Adrenal gland (tissue), 5 donors: ENCODE measurements around the gene ARPC1B.
A peak's percentile ranks its signal among the peaks of the same experiment; 100 is the strongest.

ENCODE experiments used
- POLR2A ChIP-seq, 2 donors: fragments of 450-650 bp; IDR thresholded peaks; one replicate each; pipeline ENCODE4 v1.6.1; 2017; ENCODE audit warnings: antibody characterized with exemption in 2 of 2, mild to moderate bottlenecking in 2 of 2, moderate library complexity in 1 of 2
- TF ChIP-seq, protein P1 (sequence below), 6 experiments: fragments of 450-650 bp in 4 of 6; fragments of 200-600 bp in 2 of 6; sonication (generic) in 1 of 6; IDR thresholded peaks; 1 replicate in 5 of 6; 2 replicates in 1 of 6; pipeline versions ENCODE4 v1.5.1 to v1.8.0; 2016 to 2021; ENCODE audit warnings: antibody characterized with exemption in 6 of 6, mild to moderate bottlenecking in 2 of 6, moderate library complexity in 1 of 6
- donor health status: DM: no; HTN: no; CAD: no.

DNA sequence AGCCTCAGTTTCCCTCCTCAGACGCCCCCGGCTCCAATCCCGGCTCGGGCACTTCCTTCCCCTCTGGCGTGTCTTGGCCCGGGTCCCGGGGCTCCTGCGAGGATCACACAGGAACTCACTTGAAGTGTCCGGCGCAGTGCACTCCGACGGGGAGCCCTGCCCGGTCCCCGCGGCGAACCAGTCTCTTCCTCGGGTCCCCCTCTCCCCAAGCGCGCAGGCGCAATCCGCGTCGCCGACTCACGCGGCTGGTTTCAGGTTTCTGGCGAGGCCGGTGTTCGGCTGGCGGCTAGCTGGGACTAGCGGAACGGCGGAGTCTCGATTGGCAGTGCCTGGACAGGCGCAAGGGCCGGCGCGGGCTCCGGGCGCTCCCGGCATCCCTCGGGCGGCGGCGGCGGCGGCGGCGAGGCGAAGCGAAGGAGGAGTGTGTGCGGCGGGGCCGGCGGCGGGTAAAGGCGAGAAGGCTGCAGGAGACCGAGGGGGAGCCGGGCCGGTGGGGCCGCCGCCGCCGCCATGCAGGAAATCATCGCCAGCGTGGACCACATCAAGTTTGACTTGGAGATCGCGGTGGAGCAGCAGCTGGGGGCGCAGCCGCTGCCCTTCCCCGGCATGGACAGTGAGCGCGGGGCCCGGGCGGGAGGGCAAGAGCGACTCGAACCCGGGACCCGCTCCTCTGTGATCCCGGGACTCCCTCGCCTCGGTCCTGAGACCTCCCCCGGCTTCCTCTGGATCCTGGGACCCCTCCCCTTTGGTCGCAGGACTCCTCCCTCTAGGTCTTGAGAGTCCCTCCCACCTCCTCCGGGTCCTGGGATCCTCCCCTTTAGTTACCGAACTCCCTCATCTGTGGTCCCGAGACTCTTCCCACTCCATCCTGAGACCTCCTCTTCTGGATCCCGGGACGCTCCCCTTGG lies 64.3 kb downstream of the ARPC1B start, which contains the start of the genes CPSF4 and PTCD1:
- TF ChIP-seq, protein P1, sequence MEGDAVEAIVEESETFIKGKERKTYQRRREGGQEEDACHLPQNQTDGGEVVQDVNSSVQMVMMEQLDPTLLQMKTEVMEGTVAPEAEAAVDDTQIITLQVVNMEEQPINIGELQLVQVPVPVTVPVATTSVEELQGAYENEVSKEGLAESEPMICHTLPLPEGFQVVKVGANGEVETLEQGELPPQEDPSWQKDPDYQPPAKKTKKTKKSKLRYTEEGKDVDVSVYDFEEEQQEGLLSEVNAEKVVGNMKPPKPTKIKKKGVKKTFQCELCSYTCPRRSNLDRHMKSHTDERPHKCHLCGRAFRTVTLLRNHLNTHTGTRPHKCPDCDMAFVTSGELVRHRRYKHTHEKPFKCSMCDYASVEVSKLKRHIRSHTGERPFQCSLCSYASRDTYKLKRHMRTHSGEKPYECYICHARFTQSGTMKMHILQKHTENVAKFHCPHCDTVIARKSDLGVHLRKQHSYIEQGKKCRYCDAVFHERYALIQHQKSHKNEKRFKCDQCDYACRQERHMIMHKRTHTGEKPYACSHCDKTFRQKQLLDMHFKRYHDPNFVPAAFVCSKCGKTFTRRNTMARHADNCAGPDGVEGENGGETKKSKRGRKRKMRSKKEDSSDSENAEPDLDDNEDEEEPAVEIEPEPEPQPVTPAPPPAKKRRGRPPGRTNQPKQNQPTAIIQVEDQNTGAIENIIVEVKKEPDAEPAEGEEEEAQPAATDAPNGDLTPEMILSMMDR (IDR thresholded peaks at IDR 0.05): no peak
- peak; percentile 22 to 74 for TF ChIP-seq POLR2A (IDR thresholded peaks at IDR 0.05)
